Measurements from ENCODE around the gene OR56B4. TPM values are rescaled to one million over a fixed set of nuclear protein-coding genes. Genes with fewer than 3 reads are reported as not detected.

Gene OR56B4
- not detected in 5 replicates for total RNA-seq (2022; extraction: Qiagen RNA extraction; ENCODE audit: low read depth)

GRCh38 chr11:6107384-6107783, at the start of gene OR56B4:
Gene OR56B4, plus strand, starts transcription at chr11:6107684. Its CDS starts 95 bp downstream, at chr11:6107779.

Other genes with a start within 250 kb of the OR56B4 start
- gene OR52E8, start 250.0 kb upstream of the OR56B4 start, total RNA-seq (2022; extraction: Qiagen RNA extraction; ENCODE audit: low read depth), result not detected in 5 replicates
- gene OR52E4, start 227.1 kb upstream of the OR56B4 start, total RNA-seq (2022; extraction: Qiagen RNA extraction; ENCODE audit: low read depth), result not detected in 5 replicates
- not detected in 5 replicates for gene OR52E5, start 214.5 kb upstream of the OR56B4 start, total RNA-seq (2022; extraction: Qiagen RNA extraction; ENCODE audit: low read depth)
- gene OR56A3, start 165.4 kb upstream of the OR56B4 start, total RNA-seq (2022; extraction: Qiagen RNA extraction; ENCODE audit: low read depth), result not detected in 5 replicates
- gene OR56A5, start 139.2 kb upstream of the OR56B4 start, total RNA-seq (2022; extraction: Qiagen RNA extraction; ENCODE audit: low read depth), result not detected in 5 replicates
- gene OR52L1, start 120.7 kb upstream of the OR56B4 start, total RNA-seq (2022; extraction: Qiagen RNA extraction; ENCODE audit: low read depth), result not detected in 5 replicates
- not detected in 5 replicates for gene OR56A4, start 100.7 kb upstream of the OR56B4 start, total RNA-seq (2022; extraction: Qiagen RNA extraction; ENCODE audit: low read depth)
- gene OR56A1, start 76.9 kb upstream of the OR56B4 start, total RNA-seq (2022; extraction: Qiagen RNA extraction; ENCODE audit: low read depth), result not detected in 5 replicates
- not detected in 5 replicates for gene OR52B2, start 62.6 kb downstream of the OR56B4 start, total RNA-seq (2022; extraction: Qiagen RNA extraction; ENCODE audit: low read depth)
- gene OR52W1, start 91.5 kb downstream of the OR56B4 start, total RNA-seq (2022; extraction: Qiagen RNA extraction; ENCODE audit: low read depth), result not detected in 5 replicates
- not detected in 5 replicates for gene C11orf42, start 97.9 kb downstream of the OR56B4 start, total RNA-seq (2022; extraction: Qiagen RNA extraction; ENCODE audit: low read depth)
- gene FHIP1B, start 127.0 kb downstream of the OR56B4 start, total RNA-seq (2022; extraction: Qiagen RNA extraction; ENCODE audit: low read depth), result 14.7 to 17.7 TPM (median 16.1 TPM) in 5 replicates
- gene CNGA4, start 131.4 kb downstream of the OR56B4 start, total RNA-seq (2022; extraction: Qiagen RNA extraction; ENCODE audit: low read depth), result 0.07 to 0.19 TPM (median 0.09 TPM) in 3 of 5 replicates, not detected in the others
- gene CCKBR, start 152.2 kb downstream of the OR56B4 start, total RNA-seq (2022; extraction: Qiagen RNA extraction; ENCODE audit: low read depth), result not detected in 5 replicates
- 24.1 to 37.9 TPM (median 27.6 TPM) in 5 replicates for gene CAVIN3, start 212.8 kb downstream of the OR56B4 start, total RNA-seq (2022; extraction: Qiagen RNA extraction; ENCODE audit: low read depth)